HG03039 (cell line): Measurements from ENCODE around the gene LPP.

Experiments
- ATAC-seq: cut with Tn5 transposase; IDR thresholded peaks from one replicate; pipeline ENCODE4 v1.9.1; 2021; ENCODE audit warnings: mild to moderate bottlenecking, moderate library complexity; ENCODE audit not compliant: unreplicated experiment

LPP gene

DNA sequence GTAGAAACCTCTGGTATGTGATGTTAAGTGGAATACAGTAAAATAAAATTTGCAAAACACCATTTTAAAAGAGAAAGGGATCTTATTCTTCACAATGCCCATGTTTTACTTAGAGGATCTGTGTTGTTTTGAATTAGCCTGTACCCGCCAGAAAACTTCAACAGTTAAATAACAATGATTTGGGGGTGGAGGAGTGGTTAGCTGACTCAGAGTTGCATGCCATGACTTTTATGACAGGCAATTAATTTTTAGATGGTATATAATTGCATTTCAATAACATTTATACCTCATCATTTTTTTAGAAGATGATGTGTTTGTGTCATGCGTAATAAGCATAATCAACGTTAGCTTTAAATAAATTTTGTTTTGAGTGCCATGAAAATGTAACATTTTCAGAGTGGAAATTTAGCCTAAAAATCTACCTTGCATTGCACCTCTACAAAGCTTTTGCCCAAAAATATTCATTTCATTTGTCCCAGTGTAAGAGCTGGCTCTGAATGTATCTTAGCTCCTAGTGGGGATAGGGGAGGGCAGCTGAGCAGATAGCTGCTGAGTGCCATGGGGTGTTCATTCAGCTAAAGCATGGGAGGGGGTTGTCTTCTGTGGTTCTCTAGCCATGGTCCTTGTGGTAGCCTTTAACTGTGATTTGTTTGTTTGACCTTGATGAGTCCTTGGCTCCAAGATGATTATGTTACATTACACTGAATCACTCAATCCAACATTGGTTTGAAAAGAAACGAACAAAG is 379.8 kb downstream of the LPP start:
- ATAC-seq = no peak

DNA sequence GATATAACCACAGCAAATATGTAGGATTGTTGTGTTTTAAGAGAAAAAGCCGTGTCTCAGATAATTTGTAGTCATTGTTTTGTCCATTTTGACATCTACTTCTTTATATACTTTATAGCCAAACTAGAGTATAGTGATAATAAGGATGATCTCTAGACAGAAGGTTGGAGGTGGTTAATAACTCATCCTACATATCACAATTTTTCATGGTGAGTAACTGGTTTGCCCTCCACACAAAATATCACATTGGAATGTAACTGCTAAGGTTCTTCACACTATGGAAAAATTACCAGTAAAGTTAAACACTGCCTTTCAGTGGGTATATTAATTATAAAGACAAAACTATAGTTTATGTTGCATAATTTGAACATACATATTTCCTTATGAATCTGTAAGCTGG is 380.7 kb downstream of the LPP start:
- ATAC-seq = no peak

DNA sequence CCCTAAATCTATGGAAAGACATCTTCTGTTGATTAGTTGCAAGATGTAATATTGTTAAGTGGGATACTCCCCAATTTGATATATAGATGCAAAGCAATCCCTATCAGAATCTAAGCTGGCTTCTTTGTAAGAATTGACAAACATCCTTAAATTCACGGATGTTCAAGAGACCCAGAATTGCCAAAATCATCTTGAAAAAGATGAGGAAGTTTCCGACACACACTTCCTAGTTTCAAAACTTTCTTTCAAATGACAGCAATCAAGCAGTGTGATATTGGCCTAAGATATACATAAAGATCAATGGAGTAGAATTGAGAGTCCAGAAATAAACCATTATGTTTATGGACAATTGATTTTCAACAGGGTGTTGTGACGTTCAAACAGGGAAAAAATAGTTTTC is 383.6 kb downstream of the LPP start:
- no peak for ATAC-seq

DNA sequence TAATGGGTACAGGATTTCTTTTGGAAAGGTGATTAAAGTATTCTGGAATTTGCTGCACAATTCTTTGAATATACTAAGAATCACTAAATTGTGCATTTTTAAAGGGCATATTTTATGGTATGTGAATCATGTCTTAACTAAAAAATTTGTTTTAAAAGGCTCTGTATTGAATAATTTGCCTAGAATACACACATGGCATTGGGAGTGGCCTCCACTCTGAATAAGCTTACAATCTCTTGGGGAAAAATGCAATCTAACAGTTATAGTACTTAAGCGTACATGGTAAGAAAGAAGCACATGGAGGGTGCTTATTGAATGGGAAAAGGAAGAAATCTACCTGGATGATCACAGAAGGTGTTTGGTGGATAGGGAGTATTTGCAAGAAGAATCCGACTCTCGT is 385.1 kb downstream of the LPP start:
- ATAC-seq = no peak

DNA sequence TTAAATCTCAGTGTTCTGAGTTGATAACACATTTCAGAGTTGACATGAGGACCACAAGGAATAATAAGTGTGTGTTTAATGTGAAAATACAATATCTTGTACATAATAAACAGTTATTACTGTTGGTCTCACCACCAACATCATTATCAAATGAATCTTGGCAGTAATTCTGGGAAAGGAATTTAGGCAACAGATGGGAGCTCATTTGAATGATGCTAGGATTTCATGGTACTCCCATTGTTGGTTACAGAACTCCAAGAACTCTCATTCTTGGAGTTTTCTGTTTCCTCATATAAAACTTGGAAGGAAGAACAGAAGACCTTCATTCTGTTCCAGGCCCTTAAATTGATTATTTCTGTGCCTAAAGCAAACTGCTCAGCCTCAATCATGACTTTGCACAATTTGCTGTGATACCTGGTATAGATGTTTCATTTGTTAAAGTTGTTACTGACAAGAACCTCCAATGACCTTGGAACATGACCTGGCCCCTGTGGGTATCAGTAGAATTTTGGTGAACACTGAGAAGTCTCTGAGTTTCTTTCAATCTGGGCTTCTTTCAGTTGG is 385.8 kb downstream of the LPP start:
- ATAC-seq = no peak

DNA sequence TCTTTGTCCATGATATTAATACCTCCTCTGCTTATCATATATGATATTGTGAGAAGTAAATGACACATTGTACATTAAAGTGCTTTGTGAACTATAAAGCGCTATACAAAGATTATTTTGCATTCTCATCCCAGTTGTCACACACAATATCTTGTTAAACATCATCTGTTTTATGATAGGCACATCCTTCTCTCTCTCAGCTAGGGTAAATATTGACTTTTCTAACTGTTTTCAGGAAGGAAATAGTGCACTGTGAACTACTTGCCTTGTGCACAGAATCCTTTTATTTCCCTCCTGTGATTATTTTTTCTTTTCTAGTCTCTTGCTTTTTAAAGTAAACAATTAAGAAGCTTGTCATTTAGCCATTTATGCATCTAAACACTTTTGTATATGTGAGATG is 388.2 kb downstream of the LPP start:
- no peak for ATAC-seq

DNA sequence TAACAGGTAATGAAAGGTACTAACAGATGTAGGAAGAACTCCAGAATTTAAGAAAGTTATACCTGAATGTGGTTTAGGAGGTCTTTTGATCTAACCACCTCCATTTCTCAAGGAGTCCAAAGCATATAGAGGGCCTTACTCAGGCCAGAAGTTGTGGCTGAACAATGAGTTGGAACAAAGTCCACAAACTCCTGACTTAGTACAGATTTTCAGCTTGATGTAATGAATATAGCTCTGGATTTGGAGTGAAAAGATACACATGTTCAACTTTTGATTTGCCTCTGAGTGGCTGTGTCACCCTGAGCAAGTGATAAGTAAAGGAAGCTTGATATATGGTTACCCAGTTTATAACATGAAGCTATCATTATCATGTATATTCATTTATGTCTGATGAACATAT is 390.1 kb downstream of the LPP start:
- no peak for ATAC-seq

DNA sequence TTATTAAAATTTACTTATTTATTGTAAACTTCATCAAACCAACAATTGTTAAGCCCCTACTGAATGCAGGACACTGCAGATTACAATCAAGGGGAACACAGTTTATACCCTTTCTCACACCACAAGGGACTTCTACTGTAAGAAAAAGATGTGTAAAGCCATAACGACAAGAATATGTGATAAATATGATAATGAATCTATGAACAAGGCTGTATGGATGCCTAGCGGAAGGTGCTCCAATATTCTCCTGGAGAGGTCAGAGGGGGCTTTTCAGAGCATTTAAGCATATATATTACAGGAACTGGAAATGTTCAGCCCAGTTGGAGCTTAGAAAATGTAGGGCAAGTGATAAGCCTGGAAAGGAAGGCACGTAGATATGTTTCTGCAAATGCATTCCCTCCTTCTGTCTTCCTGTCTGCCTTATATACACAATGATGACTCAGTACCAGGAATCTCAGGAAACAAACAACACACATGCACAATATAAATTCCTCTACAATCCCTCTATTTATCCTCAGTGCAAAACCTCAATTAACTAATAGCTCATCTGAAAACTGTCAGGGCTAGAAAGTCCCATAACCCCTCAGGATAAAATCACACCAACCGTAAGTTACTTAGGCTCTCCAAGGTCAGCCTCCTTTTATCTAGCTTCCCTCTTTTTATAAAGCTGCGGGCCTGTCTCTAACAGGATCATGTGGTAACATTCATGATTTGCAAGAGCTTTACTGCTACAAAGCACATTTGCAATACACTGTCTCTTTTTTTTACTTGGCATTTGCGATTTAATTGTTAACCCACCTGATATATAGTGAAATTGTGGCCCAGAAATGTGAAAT is 393.1 kb downstream of the LPP start:
- ATAC-seq = no peak

DNA sequence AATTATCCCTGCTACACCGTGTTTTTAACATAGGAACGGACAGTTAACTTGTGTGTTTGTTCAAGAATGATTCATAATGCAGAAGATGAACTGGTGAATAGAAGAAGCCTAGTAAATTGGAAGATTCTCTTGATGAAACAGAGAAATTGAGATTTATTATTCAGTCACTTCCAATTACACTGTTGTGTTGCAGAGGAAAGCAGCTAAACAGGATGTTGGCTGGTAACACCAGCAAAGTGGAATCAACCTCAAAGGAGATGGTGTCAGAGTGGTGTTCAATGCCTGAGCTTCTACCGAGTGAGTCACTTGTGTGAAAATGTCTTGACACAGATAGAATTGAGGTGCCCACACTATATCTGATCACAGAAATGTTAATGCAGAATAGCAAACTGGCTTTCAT is 399.6 kb downstream of the LPP start:
- ATAC-seq = no peak

DNA sequence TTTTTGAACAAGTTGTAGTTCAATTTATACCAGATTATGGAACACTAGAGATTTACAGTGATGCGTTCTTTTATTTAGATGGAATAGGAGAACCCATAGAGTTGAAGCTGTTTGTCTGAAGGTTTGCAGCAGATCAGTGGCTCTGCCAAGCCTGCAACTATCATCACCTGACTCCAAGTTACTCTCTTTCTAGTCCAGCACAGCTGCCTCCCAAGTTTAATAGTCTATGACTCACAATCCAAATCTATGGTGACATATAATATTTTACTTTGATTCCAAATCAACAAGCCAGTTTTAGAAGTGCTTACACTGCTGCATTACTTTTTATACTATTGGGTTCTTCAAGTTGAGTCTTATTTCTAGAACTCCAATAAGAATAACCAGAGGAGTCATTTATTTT is 400.4 kb downstream of the LPP start:
- no peak for ATAC-seq

DNA sequence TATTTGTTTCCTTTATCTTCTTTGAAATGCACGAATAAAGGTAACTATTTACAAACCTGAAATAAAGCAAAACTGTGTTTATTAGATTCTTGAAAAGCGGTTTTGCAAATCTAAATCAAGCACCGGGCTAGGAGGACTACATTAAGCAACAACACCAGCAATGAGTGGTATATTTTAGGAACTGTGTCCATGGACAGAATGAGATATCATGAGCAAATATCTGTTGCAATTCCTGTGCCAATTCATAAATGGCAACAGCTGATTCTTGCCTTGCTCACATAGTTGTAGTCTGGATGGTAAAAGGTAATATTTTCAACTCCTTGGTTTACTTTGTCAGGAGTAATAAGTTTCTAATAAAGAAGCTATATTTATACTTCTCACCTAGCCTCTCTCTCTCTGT is 403.3 kb downstream of the LPP start:
- no peak for ATAC-seq

DNA sequence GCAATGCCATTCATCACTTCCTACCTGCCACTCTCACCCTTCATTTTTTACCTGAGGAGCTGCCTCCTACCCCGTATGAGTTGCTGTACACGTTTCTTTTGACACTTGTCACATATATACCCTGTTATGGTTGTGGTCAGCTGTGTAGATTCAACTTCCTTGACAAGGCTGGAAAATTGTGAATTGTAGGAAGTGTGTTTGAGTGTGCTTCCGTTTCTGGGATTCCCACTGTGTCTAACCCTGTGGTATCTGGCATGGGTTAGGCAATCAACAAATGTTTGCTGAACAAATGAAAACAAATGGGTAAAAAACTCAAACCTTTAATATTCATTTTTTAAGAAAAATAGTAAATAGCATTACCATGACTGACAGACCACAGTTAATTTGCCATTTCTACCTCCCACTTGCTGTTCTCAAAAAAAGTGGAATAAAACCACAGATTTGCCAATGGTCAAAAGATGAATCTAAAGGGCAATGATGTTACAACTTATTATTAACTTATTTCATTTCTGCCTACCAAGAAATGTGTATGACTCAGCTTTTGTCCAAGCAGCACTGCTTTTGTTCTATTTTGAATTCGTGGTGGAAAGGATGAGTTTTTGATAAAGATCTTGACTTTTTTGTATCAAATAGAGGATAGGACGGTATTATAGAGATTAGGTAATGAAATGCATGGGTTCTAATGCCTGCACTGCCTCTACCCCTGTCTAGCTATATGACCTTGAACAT is 404.6 kb downstream of the LPP start:
- ATAC-seq = no peak

DNA sequence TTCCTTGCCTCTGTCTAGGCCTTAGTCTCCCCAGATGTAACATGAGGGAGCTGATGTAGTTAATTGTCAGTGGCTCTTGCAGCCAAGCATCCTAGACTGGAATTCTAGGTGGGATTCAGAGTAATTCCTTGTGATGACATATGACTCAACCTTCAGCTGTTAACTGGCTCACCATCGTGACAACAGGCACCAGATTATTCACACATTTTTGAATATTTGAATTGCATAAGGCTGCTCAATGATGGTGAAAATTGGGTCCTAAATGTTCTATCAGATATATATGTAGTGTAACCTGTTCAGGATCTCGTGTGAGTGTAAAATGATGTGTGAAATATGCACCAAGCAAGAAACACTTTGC is 405.1 kb downstream of the LPP start:
- ATAC-seq = no peak

DNA sequence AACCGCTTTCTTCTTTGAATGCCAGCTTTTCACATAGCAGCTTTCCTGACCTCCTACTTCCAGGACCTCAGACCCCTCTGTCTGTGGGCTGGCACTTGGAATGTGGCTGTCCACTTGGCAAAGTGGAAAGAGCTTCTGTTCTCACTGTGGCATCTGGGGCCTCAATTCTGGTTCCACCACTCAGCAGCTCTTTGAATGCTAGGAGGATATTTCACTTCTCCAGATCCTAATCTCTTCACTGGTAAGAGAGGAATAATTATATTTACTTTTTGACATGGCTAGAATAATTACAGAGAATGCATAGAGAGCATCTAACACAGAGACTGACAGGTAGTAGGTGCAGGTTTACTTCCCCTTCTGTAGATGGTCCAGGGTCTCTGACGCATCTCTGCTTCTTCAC is 405.9 kb downstream of the LPP start:
- ATAC-seq = no peak

DNA sequence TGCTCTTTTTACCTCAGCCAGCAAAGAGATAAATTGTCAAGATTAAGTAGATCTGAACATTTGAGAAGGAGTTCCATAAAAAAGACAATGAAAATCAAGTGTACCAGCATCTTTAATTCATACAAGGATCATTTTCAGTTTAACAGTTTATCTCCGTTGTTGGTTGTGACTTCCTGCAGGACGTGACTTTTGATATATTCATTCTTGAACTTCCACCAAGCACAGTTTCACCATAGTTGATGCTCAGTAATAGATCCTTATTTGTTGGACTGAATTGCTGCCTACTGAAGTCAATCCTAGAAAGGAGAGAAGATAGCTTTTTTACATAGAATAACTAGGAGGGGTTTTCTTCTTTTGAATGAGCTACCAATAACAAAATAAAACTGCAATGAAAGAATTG is 408.2 kb downstream of the LPP start:
- ATAC-seq = no peak

DNA sequence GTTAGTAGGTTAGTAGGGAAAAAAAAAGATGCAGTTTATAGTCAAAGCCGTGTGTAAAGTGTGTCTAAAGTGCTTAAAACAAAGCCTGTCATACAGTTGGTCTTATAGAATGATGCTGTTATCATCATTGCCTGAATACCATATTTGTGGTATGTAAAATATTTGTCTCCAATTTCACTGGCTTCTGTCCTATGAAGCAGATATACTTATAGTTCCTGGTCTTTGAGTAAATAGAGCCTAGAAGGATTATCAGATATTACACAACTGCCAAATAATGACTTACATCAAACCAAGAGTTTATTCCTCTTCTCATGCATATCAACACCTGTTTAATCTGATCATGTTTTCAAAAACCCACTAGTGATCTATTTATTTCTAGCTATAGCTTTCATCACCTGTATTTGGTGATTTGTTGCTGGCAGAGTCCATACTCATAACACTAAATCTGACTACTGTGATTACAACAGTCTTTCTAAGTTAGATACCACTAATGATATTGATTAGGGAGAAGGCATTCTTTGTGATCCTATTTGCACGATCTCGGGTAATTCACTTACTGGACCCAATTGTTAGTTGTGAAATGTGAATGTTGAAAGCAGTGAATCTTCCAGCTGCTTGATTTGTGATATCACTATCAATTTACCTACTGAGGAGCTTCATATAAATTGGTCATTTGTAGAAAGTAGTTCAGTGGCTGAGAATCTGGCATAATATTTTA is 413.7 kb downstream of the LPP start:
- ATAC-seq = no peak

DNA sequence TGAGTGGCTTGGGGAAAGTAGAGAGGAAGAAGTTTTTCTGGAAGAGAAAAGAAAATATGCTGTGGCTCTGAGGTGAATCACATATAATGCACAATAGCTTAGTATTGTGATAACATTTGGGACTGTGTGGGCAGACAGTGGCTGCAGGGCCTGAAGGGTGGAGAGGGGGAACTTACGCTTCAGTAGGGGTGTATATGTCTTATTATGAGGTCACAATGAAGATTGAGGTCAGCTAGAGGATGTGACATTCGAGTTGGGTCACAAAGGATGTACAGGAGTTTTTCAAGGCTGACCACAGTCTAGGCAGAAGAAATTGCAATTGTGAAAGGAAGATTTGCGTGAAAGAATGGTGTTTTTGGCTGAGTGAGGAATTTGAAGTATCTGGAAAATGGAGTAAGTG is 414.8 kb downstream of the LPP start:
- no peak for ATAC-seq

DNA sequence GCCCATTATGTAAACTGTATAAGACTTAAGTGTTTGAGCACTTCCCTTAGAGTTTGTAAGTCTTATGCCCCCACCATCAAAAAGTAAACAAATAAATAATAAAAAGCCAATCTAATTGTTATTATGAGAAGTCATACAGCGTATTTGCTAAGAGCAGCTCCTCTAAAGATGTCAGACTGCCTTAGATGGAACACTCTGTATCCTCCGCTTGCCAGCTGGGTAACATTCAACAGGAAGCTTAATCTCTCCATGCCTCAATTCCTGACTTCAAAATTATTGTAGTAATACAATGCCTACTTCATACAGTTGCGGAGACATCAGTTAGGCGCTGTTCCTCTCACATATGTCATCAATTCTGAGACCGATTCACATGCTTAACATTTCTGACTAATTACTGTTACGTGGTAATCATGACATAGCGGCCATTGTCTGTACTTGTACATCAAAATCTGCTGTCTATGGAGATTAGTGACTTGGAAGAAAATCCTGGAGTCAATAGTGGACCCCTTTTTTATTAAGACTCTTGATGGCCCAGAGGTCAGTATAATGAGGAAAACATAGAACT is 417.7 kb downstream of the LPP start:
- ATAC-seq = no peak

DNA sequence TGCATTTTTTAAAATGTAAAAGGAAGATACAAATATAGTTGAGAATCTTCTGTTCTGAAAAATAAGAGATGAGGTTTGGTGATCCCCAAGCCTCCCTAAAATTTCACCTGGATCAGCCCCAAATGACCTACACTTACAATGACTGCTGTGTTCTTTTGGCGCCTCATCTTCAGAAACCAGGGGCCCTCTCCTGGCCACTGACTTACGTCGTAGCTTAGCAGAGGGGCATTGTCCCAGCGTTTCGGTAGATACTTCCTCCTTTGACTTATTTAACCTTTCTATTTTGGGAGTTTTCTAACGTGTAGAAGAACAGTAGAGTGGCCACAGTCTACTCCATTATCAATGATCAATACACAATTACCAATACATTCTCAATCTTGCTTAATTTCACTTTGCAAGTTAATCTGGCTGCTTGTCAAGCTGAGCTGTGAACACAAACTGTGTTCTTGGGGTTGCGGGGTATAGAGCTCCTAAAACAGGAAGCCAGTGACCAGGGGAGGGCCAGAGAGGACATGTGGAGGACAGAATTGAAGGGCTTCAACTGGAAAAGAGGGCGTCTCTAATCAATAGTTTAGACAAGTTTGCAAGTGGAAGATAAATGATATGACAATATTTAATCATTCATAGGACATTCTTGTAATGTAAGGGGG is 419.5 kb downstream of the LPP start:
- ATAC-seq = no peak

DNA sequence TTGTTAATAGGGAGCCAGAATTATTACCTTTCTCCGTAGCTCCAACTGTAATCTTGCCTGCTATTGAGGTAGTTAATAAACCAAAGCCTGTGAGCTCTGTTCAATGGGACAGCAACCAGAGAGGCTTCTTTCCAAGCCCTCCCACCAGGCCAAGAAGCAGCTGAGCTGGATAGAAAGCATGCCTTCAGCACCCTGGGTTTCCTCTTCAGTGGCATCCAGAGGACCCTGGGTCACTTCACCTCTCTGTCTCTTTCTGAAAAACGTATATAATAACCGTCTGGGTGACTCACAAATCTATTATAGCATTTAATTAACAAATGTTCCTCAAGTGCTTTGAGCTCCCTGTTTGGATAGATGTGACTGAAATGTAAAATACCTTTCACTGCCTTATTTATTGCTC is 420.0 kb downstream of the LPP start:
- ATAC-seq = no peak
